ENCODE measurements around the gene SH3RF3. TPM values are rescaled to one million over a fixed set of nuclear protein-coding genes. Genes with fewer than 3 reads are reported as not detected.

The SH3RF3 gene
- total RNA-seq, 1 experiment from 2014 or later, result 21.7 TPM

- Mint-ChIP-seq H3K27me3 (ENCODE audit: insufficient read depth, unreplicated experiment) (no peaks in the 10 kb centered on the region), H3K36me3 (ENCODE audit: insufficient read depth, unreplicated experiment) (no peaks in the 10 kb centered on the region), H3K4me3 (ENCODE audit: unreplicated experiment) (no peak overlapping the region), H3K4me1 (ENCODE audit: insufficient read depth, unreplicated experiment) (peaks cover 67% of the 10 kb centered on the region), H3K9me3 (ENCODE audit: unreplicated experiment) (no peaks in the 10 kb centered on the region), H3K27ac (ENCODE audit: low read depth, unreplicated experiment) (no peak overlapping the region)
- no peak for TF ChIP-seq CTCF (IDR thresholded peaks at IDR 0.05; ENCODE audit: unreplicated experiment)
- peak; percentile 67 for DNase-seq (ENCODE audit: unreplicated experiment)
- intact Hi-C loops (cut with micrococcal nuclease), result loop anchor here (5.0 kb wide), 3 partner anchors 42 to 72 kb away; partner anchors contain the start of gene SH3RF3
- CTCF ChIA-PET, result interaction anchor here (0.6 to 2.3 kb wide), 16 partner anchors 16 to 441 kb away, joined by 3 to 8 read pairs (median 3); partner anchors contain the start of gene SH3RF3
- no TSS peak for BruUV-seq (replicated peaks)
- POLR2A ChIA-PET, result interaction anchor here (0.6 to 2.9 kb wide), 6 partner anchors 10 to 73 kb away, joined by 3 to 22 read pairs (median 8); no protein-coding TSS in a partner anchor
Measured at GRCh38 chr2:109170645-109171044, 41.6 kb downstream of the SH3RF3 start.

- DNase-seq (ENCODE audit: unreplicated experiment), result peak; percentile 93
- H3K4me1 Mint-ChIP-seq (ENCODE audit: insufficient read depth, unreplicated experiment), result peaks cover 59% of the 10 kb centered on the region
- ChIA-PET POLR2A (interaction anchor here (0.5 to 2.9 kb wide), 13 partner anchors 9 to 153 kb away, joined by 3 to 22 read pairs (median 6); no protein-coding TSS in a partner anchor), CTCF (interaction anchor here (0.5 to 2.3 kb wide), 15 partner anchors 10 to 339 kb away, joined by 3 to 8 read pairs (median 4); no protein-coding TSS in a partner anchor)
- no peak for TF ChIP-seq CTCF (IDR thresholded peaks at IDR 0.05; ENCODE audit: unreplicated experiment)
- intact Hi-C loops (cut with micrococcal nuclease), result loop anchor here (5.0 kb wide), 3 partner anchors 41 to 71 kb away; partner anchors contain the start of gene SH3RF3
- H3K4me3 Mint-ChIP-seq (ENCODE audit: unreplicated experiment), result peak overlapping the region; percentile 54
- H3K27ac Mint-ChIP-seq (ENCODE audit: low read depth, unreplicated experiment), result peak overlapping the region; percentile 55
- H3K9me3 Mint-ChIP-seq (ENCODE audit: unreplicated experiment), result no peaks in the 10 kb centered on the region
- no peaks in the 10 kb centered on the region for H3K27me3 Mint-ChIP-seq (ENCODE audit: insufficient read depth, unreplicated experiment)
- BruUV-seq (replicated peaks), result no TSS peak
- H3K36me3 Mint-ChIP-seq (ENCODE audit: insufficient read depth, unreplicated experiment), result no peaks in the 10 kb centered on the region
Measured at GRCh38 chr2:109171444-109172334, 42.7 kb downstream of the SH3RF3 start.

- peak overlapping the region; percentile 55 for H3K27ac Mint-ChIP-seq (ENCODE audit: low read depth, unreplicated experiment)
- peak overlapping the region; percentile 54 for H3K4me3 Mint-ChIP-seq (ENCODE audit: unreplicated experiment)
- no TSS peak for BruUV-seq (replicated peaks)
Measured at GRCh38 chr2:109172556-109173105, 43.6 kb downstream of the SH3RF3 start.

More at GRCh38 chr2:109172556-109173105, 43.6 kb downstream of the SH3RF3 start:
- POLR2A ChIA-PET, result interaction anchor here (0.5 to 2.9 kb wide), 8 partner anchors 12 to 152 kb away, joined by 3 to 22 read pairs (median 9); no protein-coding TSS in a partner anchor
- intact Hi-C loops (cut with micrococcal nuclease), result loop anchor here (5.0 kb wide), 3 partner anchors 40 to 70 kb away; partner anchors contain the start of gene SH3RF3
- H3K9me3 Mint-ChIP-seq (ENCODE audit: unreplicated experiment), result no peaks in the 10 kb centered on the region
- TF ChIP-seq CTCF (IDR thresholded peaks at IDR 0.05; ENCODE audit: unreplicated experiment), result no peak
- peaks cover 63% of the 10 kb centered on the region for H3K4me1 Mint-ChIP-seq (ENCODE audit: insufficient read depth, unreplicated experiment)
- H3K36me3 Mint-ChIP-seq (ENCODE audit: insufficient read depth, unreplicated experiment), result no peaks in the 10 kb centered on the region
- no peak for DNase-seq (ENCODE audit: unreplicated experiment)
- CTCF ChIA-PET, result interaction anchor here (1.3 to 2.3 kb wide), 6 partner anchors 11 to 338 kb away, joined by 4 to 8 read pairs (median 5); no protein-coding TSS in a partner anchor
- no peaks in the 10 kb centered on the region for H3K27me3 Mint-ChIP-seq (ENCODE audit: insufficient read depth, unreplicated experiment)
